Measurements from ENCODE around the gene CFAP100.

The CFAP100 gene

DNA sequence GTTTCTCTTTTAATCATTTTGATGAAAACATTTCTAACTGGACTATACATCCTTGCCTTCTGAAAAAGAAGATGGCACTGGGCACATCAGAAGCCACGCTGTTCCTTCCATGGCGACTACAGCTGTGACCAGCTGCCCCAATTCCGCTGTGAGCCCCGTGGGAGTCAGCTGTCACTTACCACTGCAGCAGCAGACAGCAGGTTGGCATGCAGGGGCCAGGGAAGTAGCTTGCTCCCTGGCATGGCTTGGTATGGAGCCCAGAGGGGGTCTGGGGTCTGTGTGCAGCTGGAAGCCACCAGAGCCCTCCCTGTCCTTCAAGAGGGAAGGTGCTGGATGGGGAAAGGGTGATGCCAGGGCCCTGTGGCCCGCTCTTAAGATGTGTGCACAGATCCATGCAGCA is 85.5 kb downstream of the CFAP100 start:
- H3K27ac ChIP-seq = no peak overlapping the region
- TF ChIP-seq ZFX (IDR thresholded peaks at IDR 0.05; ENCODE audit: borderline replicate concordance) = no peak
- TF ChIP-seq, protein P1, sequence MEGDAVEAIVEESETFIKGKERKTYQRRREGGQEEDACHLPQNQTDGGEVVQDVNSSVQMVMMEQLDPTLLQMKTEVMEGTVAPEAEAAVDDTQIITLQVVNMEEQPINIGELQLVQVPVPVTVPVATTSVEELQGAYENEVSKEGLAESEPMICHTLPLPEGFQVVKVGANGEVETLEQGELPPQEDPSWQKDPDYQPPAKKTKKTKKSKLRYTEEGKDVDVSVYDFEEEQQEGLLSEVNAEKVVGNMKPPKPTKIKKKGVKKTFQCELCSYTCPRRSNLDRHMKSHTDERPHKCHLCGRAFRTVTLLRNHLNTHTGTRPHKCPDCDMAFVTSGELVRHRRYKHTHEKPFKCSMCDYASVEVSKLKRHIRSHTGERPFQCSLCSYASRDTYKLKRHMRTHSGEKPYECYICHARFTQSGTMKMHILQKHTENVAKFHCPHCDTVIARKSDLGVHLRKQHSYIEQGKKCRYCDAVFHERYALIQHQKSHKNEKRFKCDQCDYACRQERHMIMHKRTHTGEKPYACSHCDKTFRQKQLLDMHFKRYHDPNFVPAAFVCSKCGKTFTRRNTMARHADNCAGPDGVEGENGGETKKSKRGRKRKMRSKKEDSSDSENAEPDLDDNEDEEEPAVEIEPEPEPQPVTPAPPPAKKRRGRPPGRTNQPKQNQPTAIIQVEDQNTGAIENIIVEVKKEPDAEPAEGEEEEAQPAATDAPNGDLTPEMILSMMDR (IDR thresholded peaks at IDR 0.05) = no peak

DNA sequence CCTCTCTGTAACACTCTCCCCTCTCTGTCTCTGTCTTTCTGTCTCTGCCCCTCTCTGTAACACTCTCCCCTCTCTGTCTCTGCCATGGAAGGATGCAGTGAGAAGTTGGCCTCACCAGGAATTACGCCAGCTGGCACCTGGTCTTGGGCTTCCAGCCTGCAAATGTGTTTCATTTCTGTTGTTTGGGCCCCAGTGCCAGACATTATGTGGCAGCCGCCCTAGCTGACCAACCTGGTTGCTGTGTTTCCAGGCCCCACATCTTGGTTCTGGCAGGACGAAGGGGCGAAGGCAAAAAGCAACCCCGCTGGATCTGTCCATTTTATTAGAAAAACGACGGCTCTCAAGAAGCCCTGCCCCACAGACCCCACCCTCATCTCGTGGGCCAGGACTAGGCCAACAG is 86.2 kb downstream of the CFAP100 start:
- no peak overlapping the region for H3K27ac ChIP-seq
- no peak for TF ChIP-seq ZFX (IDR thresholded peaks at IDR 0.05; ENCODE audit: borderline replicate concordance)
- TF ChIP-seq, protein P1 (IDR thresholded peaks at IDR 0.05) = no peak

DNA sequence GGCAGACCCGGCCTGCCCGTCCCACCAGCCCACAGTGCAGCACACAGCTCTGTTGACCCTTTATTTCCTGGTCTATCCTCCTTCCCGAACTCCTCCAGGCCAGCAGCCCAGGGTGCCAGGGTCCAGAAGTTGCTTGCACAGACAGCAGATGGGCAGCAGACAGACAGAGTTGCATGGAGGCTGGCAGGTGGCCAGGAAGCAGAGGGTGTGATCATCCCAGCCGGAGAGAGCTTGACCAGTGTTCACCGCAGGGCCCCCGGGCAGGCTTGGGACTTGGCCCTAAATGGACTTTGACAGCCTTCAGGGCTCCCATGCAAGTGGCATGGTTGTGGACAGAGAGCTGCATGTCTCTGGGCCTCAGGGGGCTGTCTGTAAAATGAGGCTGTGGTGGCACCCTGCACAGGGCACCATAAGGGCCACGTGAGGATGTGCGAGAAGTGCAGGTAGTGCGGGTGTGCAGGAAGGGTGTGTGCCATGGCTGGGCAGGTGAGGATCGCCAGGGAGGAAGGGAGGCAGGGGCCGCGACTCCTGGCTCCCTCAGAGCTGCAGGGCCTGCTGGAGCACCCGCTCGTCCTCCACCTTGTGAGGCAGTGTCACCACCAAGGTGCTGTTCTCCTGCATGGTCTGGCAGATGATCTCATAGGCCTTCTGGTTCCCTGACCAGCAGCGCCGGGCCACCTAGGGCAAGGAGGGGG is 87.2 kb downstream of the CFAP100 start:
- H3K27ac ChIP-seq = no peak overlapping the region
- TF ChIP-seq, protein P1 (IDR thresholded peaks at IDR 0.05) = no peak
- no peak for TF ChIP-seq ZFX (IDR thresholded peaks at IDR 0.05; ENCODE audit: borderline replicate concordance)

DNA sequence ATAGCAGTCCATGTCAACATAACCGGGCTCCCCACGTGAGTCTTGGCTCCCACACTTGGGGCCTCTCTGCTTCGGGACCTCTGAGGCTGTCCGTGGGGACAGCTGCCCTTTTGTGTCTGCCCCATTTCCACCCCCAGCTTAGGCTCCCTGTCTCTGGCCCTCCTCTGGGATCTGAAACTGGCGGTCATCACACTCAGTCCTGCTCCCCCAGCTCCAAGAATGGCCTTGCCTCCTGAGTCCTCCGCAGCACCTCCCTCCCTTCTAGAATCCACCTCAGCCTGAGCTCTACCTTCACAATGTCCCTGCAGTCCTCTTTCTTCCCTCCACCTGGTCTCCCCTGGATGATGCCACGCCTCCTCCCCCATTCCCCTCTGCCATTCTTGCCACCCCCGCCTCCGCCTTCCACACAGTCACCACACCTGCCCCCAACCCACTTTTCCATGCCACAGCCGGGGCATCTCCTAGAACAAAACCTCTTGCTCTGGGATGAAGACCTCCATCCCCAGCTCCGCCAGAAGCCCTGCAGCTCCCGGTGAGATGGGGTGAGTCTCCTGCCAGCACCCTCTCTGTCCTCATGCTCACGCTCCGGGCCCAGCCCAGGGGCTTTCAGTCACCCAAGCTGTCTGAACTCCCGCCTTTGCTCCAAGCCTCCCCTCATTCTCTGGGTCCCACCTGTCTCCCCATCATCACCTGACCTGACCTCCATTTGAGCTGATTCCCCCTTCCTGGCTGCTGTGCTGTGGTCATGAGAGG is 88.0 kb downstream of the CFAP100 start:
- no peak overlapping the region for H3K27ac ChIP-seq
- no peak for TF ChIP-seq ZFX (IDR thresholded peaks at IDR 0.05; ENCODE audit: borderline replicate concordance)
- TF ChIP-seq, protein P1 (IDR thresholded peaks at IDR 0.05) = no peak

DNA sequence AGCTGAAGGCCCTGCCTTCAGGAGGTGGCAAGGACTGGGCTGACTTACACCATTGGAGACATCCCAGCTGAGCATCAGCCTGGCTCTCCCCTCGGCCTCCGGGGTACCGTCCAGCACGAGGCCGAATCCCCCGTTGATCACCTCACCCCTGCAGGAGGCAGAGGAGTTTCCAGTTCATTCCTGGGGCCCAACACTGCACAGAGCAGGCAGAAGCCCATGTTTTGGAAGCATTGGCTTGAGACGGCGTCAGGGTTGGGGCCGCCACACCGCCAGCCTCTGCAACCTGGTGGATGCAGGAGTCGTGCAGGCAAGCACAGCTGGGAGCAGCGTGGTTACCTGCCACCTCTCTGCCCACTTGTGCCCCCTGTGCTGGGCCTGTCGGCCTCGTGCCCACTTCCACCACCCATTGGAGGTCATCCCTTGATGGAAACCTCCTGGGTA is 88.6 kb downstream of the CFAP100 start:
- H3K27ac ChIP-seq = no peak overlapping the region
- TF ChIP-seq ZFX (IDR thresholded peaks at IDR 0.05; ENCODE audit: borderline replicate concordance) = no peak

DNA sequence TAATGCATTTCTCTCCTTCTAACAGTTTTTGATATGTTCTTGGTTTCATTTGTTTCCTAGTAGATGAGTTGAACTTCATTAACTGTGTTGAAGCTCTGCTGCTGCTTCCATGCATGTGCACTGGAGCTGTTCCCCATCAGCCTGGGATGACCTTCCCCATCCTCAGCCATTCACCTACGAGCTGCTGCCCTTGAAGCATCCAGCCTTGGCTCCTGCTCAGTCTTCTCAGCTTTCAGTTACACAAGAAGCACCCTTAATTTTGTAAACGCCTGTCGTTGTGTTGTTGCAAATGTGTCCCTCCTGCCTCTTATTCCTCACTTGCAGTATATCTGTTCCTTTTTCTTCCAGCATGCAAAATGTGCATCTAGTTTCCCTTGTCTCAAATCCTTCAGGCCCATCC is 89.4 kb downstream of the CFAP100 start:
- no peak overlapping the region for H3K27ac ChIP-seq
- TF ChIP-seq, protein P1 (IDR thresholded peaks at IDR 0.05) = no peak
- TF ChIP-seq ZFX (IDR thresholded peaks at IDR 0.05; ENCODE audit: borderline replicate concordance) = no peak

DNA sequence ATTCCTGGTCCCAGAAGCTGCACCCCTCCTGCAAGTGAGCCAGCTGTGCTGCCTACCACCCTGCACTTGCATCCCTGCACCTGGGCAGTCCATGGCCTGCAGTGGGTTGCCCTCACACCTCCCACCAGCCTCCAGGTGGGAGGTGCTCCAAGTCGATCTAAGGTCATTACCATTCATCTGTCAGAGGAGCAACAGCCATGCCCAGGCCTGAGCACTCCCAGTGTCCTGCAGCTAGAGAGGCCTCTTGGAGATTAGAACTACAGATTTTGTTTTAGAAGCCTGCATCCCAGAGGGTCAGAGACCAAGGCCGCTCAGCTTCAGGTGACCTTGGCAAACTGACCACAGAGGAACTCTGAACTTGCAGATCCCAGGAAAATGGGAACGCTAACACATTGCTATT is 90.0 kb downstream of the CFAP100 start:
- TF ChIP-seq, protein P1 (IDR thresholded peaks at IDR 0.05) = no peak
- TF ChIP-seq ZFX (IDR thresholded peaks at IDR 0.05; ENCODE audit: borderline replicate concordance) = no peak
- no peak overlapping the region for H3K27ac ChIP-seq
